HG03378 (cell line): ENCODE data around the gene DKK1.
A peak's percentile ranks its signal among the peaks of the same experiment; 100 is the strongest.

Source experiments
- ATAC-seq: cut with Tn5 transposase; IDR thresholded peaks from one replicate; pipeline ENCODE4 v1.9.1; 2021; ENCODE audit warnings: mild to moderate bottlenecking, moderate library complexity; ENCODE audit not compliant: unreplicated experiment

Gene DKK1

GRCh38 chr10:52313933-52314821 is at the start of gene DKK1:
Gene DKK1 (plus strand): TSS chr10:52314281. CDS start chr10:52314435, 154 bp downstream.
- ATAC-seq = peak; percentile 51

- no peak for ATAC-seq
Measured at GRCh38 chr10:52265131-52265926, 48.8 kb upstream of the DKK1 start.

- no peak for ATAC-seq
Measured at GRCh38 chr10:52266858-52267257, 47.2 kb upstream of the DKK1 start.

GRCh38 chr10:52268790-52269189 is 45.3 kb upstream of the DKK1 start:
- ATAC-seq = no peak

GRCh38 chr10:52269233-52269632 is 44.8 kb upstream of the DKK1 start:
- no peak for ATAC-seq

- ATAC-seq = no peak
Measured at GRCh38 chr10:52276163-52276562, 37.9 kb upstream of the DKK1 start.

- no peak for ATAC-seq
Measured at GRCh38 chr10:52276986-52277385, 37.1 kb upstream of the DKK1 start.

- ATAC-seq = no peak
Measured at GRCh38 chr10:52279546-52279945, 34.5 kb upstream of the DKK1 start.

GRCh38 chr10:52280051-52280450 is 34.0 kb upstream of the DKK1 start:
- no peak for ATAC-seq

- ATAC-seq = no peak
Measured at GRCh38 chr10:52283174-52283573, 30.9 kb upstream of the DKK1 start.

- peak; percentile 64 for ATAC-seq
Measured at GRCh38 chr10:52284416-52285013, 29.6 kb upstream of the DKK1 start.

GRCh38 chr10:52287866-52288265 is 26.2 kb upstream of the DKK1 start:
- no peak for ATAC-seq

- no peak for ATAC-seq
Measured at GRCh38 chr10:52297747-52298146, 16.3 kb upstream of the DKK1 start.

GRCh38 chr10:52300599-52301277 is 13.3 kb upstream of the DKK1 start:
- no peak for ATAC-seq

- no peak for ATAC-seq
Measured at GRCh38 chr10:52308251-52309031, 5.6 kb upstream of the DKK1 start.

- no peak for ATAC-seq
Measured at GRCh38 chr10:52312942-52313255, 1.2 kb upstream of the DKK1 start.

- no peak for ATAC-seq
Measured at GRCh38 chr10:52313256-52313932, 687 bp upstream of the DKK1 start.

- no peak for ATAC-seq
Measured at GRCh38 chr10:52314822-52315552, 906 bp downstream of the DKK1 start.

- ATAC-seq = no peak
Measured at GRCh38 chr10:52316001-52316400, 1.9 kb downstream of the DKK1 start.
